GM21786 (cell line): Measurements from ENCODE around the gene ZNF106.

Experiments used
- ATAC-seq: cut with Tn5 transposase; IDR thresholded peaks from one replicate; pipeline ENCODE4 v1.9.1; 2021; ENCODE audit not compliant: unreplicated experiment

ZNF106 gene

GRCh38 chr15:42482701-42483100 is 8.2 kb downstream of the ZNF106 start:
- no peak for ATAC-seq

GRCh38 chr15:42474827-42475226 is 16.1 kb downstream of the ZNF106 start:
- ATAC-seq, result no peak

- no peak for ATAC-seq
Observed at GRCh38 chr15:42471002-42471401, 19.9 kb downstream of the ZNF106 start.

- ATAC-seq, result no peak
Observed at GRCh38 chr15:42465520-42466259, 25.3 kb downstream of the ZNF106 start.

GRCh38 chr15:42461261-42461660 is 29.7 kb downstream of the ZNF106 start:
- ATAC-seq, result no peak

- ATAC-seq, result peak; percentile 72
Observed at GRCh38 chr15:42457445-42458442, 33.2 kb downstream of the ZNF106 start.

- no peak for ATAC-seq
Observed at GRCh38 chr15:42456971-42457370, 34.0 kb downstream of the ZNF106 start.

- no peak for ATAC-seq
Observed at GRCh38 chr15:42456531-42456930, 34.4 kb downstream of the ZNF106 start.

GRCh38 chr15:42453826-42454225 is 37.1 kb downstream of the ZNF106 start:
- no peak for ATAC-seq

GRCh38 chr15:42450425-42450790 is 40.5 kb downstream of the ZNF106 start:
- ATAC-seq, result no peak

GRCh38 chr15:42449770-42450424 is 41.0 kb downstream of the ZNF106 start:
- ATAC-seq, result no peak

GRCh38 chr15:42448281-42448680 is 42.7 kb downstream of the ZNF106 start:
- ATAC-seq, result no peak

- no peak for ATAC-seq
Observed at GRCh38 chr15:42447599-42447998, 43.3 kb downstream of the ZNF106 start.

- ATAC-seq, result no peak
Observed at GRCh38 chr15:42445551-42445950, 45.4 kb downstream of the ZNF106 start.

- no peak for ATAC-seq
Observed at GRCh38 chr15:42444415-42445063, 46.4 kb downstream of the ZNF106 start.

GRCh38 chr15:42427429-42428223 is 63.3 kb downstream of the ZNF106 start:
- ATAC-seq, result no peak

- ATAC-seq, result no peak
Observed at GRCh38 chr15:42421376-42421775, 69.6 kb downstream of the ZNF106 start.

- ATAC-seq, result no peak
Observed at GRCh38 chr15:42419369-42419768, 71.6 kb downstream of the ZNF106 start.

- ATAC-seq, result no peak
Observed at GRCh38 chr15:42413920-42414319, 77.0 kb downstream of the ZNF106 start.

- ATAC-seq, result no peak
Observed at GRCh38 chr15:42411884-42412283, 79.1 kb downstream of the ZNF106 start.
